Fibroblast of lung (primary cell): ENCODE measurements around the gene KIF16B. TPM values are rescaled to one million over a fixed set of nuclear protein-coding genes. Genes with fewer than 3 reads are reported as not detected.

Source experiments
- DNase-seq, 2 donors: peaks; one replicate each; pipeline versions ENCODE4 v3.0.0 to v3.0.0-alpha.2; 2010; ENCODE audit warnings: low read depth in 2 of 2
- H2AFZ ChIP-seq: 2 replicates; pipeline ENCODE4 v1.5.1; 2012; ENCODE audit warnings: low read length, control low read depth, inconsistent platforms
- H3K27ac ChIP-seq: 2 replicates; pipeline ENCODE4 v1.5.1; 2011; ENCODE audit warnings: low read length, control low read depth; ENCODE audit not compliant: insufficient read depth
- H3K27me3 ChIP-seq: 2 replicates; pipeline ENCODE4 v1.5.1; 2011; ENCODE audit warnings: mild to moderate bottlenecking, low read length; ENCODE audit not compliant: control insufficient read depth, insufficient read depth
- H3K36me3 ChIP-seq: 2 replicates; pipeline ENCODE4 v1.5.1; 2011; ENCODE audit warnings: low read length; ENCODE audit not compliant: control insufficient read depth, insufficient read depth
- H3K4me1 ChIP-seq: 2 replicates; pipeline ENCODE4 v1.5.1; 2011; ENCODE audit warnings: low read length; ENCODE audit not compliant: control insufficient read depth, insufficient read depth; ENCODE audit errors: extremely low read depth
- H3K4me2 ChIP-seq: 2 replicates; pipeline ENCODE4 v1.5.1; 2011; ENCODE audit warnings: low read length, control low read depth; ENCODE audit not compliant: insufficient read depth; ENCODE audit errors: extremely low read depth
- H3K4me3 ChIP-seq, 4 experiments: fragments of 200-600 bp in 1 of 4; sonication (generic) in 1 of 4; replicated peaks in 1 of 4; 2 replicates each; pipeline ENCODE4 v1.5.1; 2011 to 2016; ENCODE audit warnings: low read length in 4 of 4, low read depth in 3 of 4, mild to moderate bottlenecking in 3 of 4, control low read depth in 2 of 4, inconsistent platforms in 1 of 4, mixed read lengths in 1 of 4; ENCODE audit not compliant: insufficient read depth in 1 of 4; ENCODE audit errors: control extremely low read depth in 1 of 4
- H3K79me2 ChIP-seq: 2 replicates; pipeline ENCODE4 v1.5.1; 2012; ENCODE audit warnings: mild to moderate bottlenecking, low read length, inconsistent platforms; ENCODE audit not compliant: control insufficient read depth, insufficient read depth
- H3K9ac ChIP-seq: 2 replicates; pipeline ENCODE4 v1.5.1; 2011; ENCODE audit warnings: mild to moderate bottlenecking, low read length, control low read depth; ENCODE audit not compliant: insufficient read depth
- H3K9me3 ChIP-seq: 2 replicates; pipeline ENCODE4 v1.5.1; 2012; ENCODE audit warnings: low read depth, low read length; ENCODE audit not compliant: control insufficient read depth, insufficient read depth
- H4K20me1 ChIP-seq: 2 replicates; pipeline ENCODE4 v1.5.1; 2011; ENCODE audit warnings: low read length; ENCODE audit not compliant: control insufficient read depth, insufficient read depth; ENCODE audit errors: extremely low read depth
- CTCF ChIP-seq, 2 donors: IDR thresholded peaks in 1 of 2; conservative IDR thresholded peaks in 1 of 2; 1 replicate in 1 of 2; 2 replicates in 1 of 2; pipeline ENCODE4 v1.5.1; 2011 to 2012; ENCODE audit warnings: low read length in 2 of 2, control low read depth in 1 of 2, inconsistent platforms in 1 of 2, low read depth in 1 of 2, mild to moderate bottlenecking in 1 of 2
- EZH2 ChIP-seq: IDR thresholded peaks from 2 replicates; pipeline ENCODE4 v1.5.1; 2012; ENCODE audit warnings: low read length, control low read depth, mild to moderate bottlenecking; ENCODE audit errors: missing control alignments
- polyA plus RNA-seq, 2 donors: library from polyadenylated mRNA; depleted of rRNA in 1 of 2; stranded (reverse) in 1 of 2; unstranded in 1 of 2; fragments of >200 nt; gene quantifications; 2 replicates each; pipeline ENCODE4 v1.2.1, GENCODE V29; 2011 to 2012; ENCODE audit warnings: missing spikeins in 1 of 2
- total RNA-seq: library from RNA; depleted of rRNA; stranded (reverse); fragments of >200 nt; gene quantifications from 2 replicates; pipeline ENCODE4 v1.2.1, GENCODE V29; 2014

KIF16B gene
- total and polyA plus RNA-seq, 2 donors (not counting 1 experiment from before 2014, with no cell fraction given), result 7.7 to 17.3 TPM

- no peak overlapping the region for H2AFZ ChIP-seq
- H3K4me2 ChIP-seq, result no peak overlapping the region
- no peaks in the 10 kb centered on the region for H3K79me2 ChIP-seq
- no peak for DNase-seq
- no peaks in the 10 kb centered on the region for H3K4me1 ChIP-seq
- H3K36me3 ChIP-seq, result no peaks in the 10 kb centered on the region
- H3K27ac ChIP-seq, result no peak overlapping the region
- H3K9me3 ChIP-seq, result no peaks in the 10 kb centered on the region
- H3K9ac ChIP-seq, result no peak overlapping the region
- no peaks in the 10 kb centered on the region for H4K20me1 ChIP-seq
- no peak overlapping the region for H3K4me3 ChIP-seq
- H3K27me3 ChIP-seq, result no peaks in the 10 kb centered on the region
- TF ChIP-seq EZH2 (no peak), CTCF (conservative IDR thresholded peaks at IDR 0.05 in 1 of 2, IDR thresholded peaks at IDR 0.05 in 1 of 2; ENCODE audit: low read depth in 1 of 2, low read length in 2 of 2) (no peak)
Observed at GRCh38 chr20:16270314-16270931, 302.8 kb downstream of the KIF16B start.

GRCh38 chr20:16267526-16267925 lies 305.7 kb downstream of the KIF16B start:
- no peaks in the 10 kb centered on the region for H3K9me3 ChIP-seq
- TF ChIP-seq CTCF (conservative IDR thresholded peaks at IDR 0.05 in 1 of 2, IDR thresholded peaks at IDR 0.05 in 1 of 2; ENCODE audit: low read depth in 1 of 2, low read length in 2 of 2) (no peak), EZH2 (no peak)
- no peak overlapping the region for H3K27ac ChIP-seq
- no peaks in the 10 kb centered on the region for H3K79me2 ChIP-seq
- no peak for DNase-seq
- no peaks in the 10 kb centered on the region for H4K20me1 ChIP-seq
- H3K4me2 ChIP-seq, result no peak overlapping the region
- H3K27me3 ChIP-seq, result no peaks in the 10 kb centered on the region
- no peaks in the 10 kb centered on the region for H3K4me1 ChIP-seq
- no peak overlapping the region for H3K4me3 ChIP-seq
- H2AFZ ChIP-seq, result no peak overlapping the region
- H3K9ac ChIP-seq, result no peak overlapping the region
- H3K36me3 ChIP-seq, result no peaks in the 10 kb centered on the region

- TF ChIP-seq EZH2 (no peak), CTCF (conservative IDR thresholded peaks at IDR 0.05 in 1 of 2, IDR thresholded peaks at IDR 0.05 in 1 of 2; ENCODE audit: low read depth in 1 of 2, low read length in 2 of 2) (no peak)
- Histone ChIP-seq H3K4me1 (no peaks in the 10 kb centered on the region), H3K9ac (no peak overlapping the region), H3K36me3 (no peaks in the 10 kb centered on the region), H3K27me3 (no peaks in the 10 kb centered on the region), H3K4me2 (no peak overlapping the region), H3K4me3 (no peak overlapping the region), H3K79me2 (no peaks in the 10 kb centered on the region), H3K9me3 (no peaks in the 10 kb centered on the region), H3K27ac (no peak overlapping the region), H4K20me1 (no peaks in the 10 kb centered on the region), H2AFZ (no peak overlapping the region)
- DNase-seq, result no peak
Observed at GRCh38 chr20:16265334-16265733, 307.9 kb downstream of the KIF16B start.
